Measurements from ENCODE around the gene CAPN9. TPM values are rescaled to one million over a fixed set of nuclear protein-coding genes. Genes with fewer than 3 reads are reported as not detected.

CAPN9 gene
- total and polyA plus RNA-seq, 9 of the 15 experiments (the other 6 are each of a cell fraction or from before 2014, with no cell fraction given), result not detected

- no peak for TF ChIP-seq RREB1 (CRISPR knock-in tag; IDR thresholded peaks at IDR 0.05)
- peak; percentile 87 for TF ChIP-seq ATF3 (IDR thresholded peaks at IDR 0.05)
- TF ChIP-seq ATF3 (CRISPR knock-in tag; conservative IDR thresholded peaks at IDR 0.05), result no peak
- TF ChIP-seq RFX1 (IDR thresholded peaks at IDR 0.05), result 0 out of 2 replicates have a peak, but pooled peaks have one; percentile 15
These were observed 2.8 kb upstream of the CAPN9 start (continued) for GRCh38 chr1:230744382-230744781.
